Progenitor cell of endocrine pancreas (in vitro differentiated cells): ENCODE measurements around the gene MGST1. TPM values are rescaled to one million over a fixed set of nuclear protein-coding genes. Genes with fewer than 3 reads are reported as not detected.
A peak's percentile ranks its signal among the peaks of the same experiment; 100 is the strongest.

Source experiments
- DNase-seq: peaks from one replicate; pipeline ENCODE4 v3.0.0; 2021; ENCODE audit warnings: low spot score; ENCODE audit not compliant: unreplicated experiment
- H3K27ac Mint-ChIP-seq: 2 replicates; pipeline ENCODE4 v1.8.0; 2021; ENCODE audit warnings: mild to moderate bottlenecking, moderate library complexity, mixed read lengths
- H3K27me3 Mint-ChIP-seq: 2 replicates; pipeline ENCODE4 v1.8.0; 2021; ENCODE audit warnings: mixed read lengths
- H3K36me3 Mint-ChIP-seq: 2 replicates; pipeline ENCODE4 v1.8.0; 2022; ENCODE audit warnings: mixed read lengths; ENCODE audit not compliant: insufficient read depth
- H3K4me1 Mint-ChIP-seq: 2 replicates; pipeline ENCODE4 v1.8.0; 2021; ENCODE audit warnings: low read depth, mixed read lengths
- H3K4me3 Mint-ChIP-seq: 2 replicates; pipeline ENCODE4 v1.8.0; 2021; ENCODE audit warnings: low read depth, mild to moderate bottlenecking, moderate library complexity, mixed read lengths
- H3K9me3 Mint-ChIP-seq: 2 replicates; pipeline ENCODE4 v1.8.0; 2021; ENCODE audit warnings: low read depth, mixed read lengths
- CTCF ChIP-seq: fragments of 200-600 bp; sonication (generic); IDR thresholded peaks from one replicate; pipeline ENCODE4 v1.5.0; 2021; ENCODE audit warnings: antibody characterized with exemption, mild to moderate bottlenecking; ENCODE audit not compliant: unreplicated experiment
- total RNA-seq: library from RNA; stranded (reverse); gene quantifications from 2 replicates; pipeline ENCODE4 v1.2.1, GENCODE V29; 2021

MGST1 gene
- total RNA-seq, 1 donor from 2014 or later, result 198 TPM

- H3K4me1 Mint-ChIP-seq, result peaks cover 33% of the 10 kb centered on the region
- TF ChIP-seq CTCF, result no peak
- H3K4me3 Mint-ChIP-seq, result no peak overlapping the region
- H3K9me3 Mint-ChIP-seq, result peaks cover 16% of the 10 kb centered on the region
- H3K36me3 Mint-ChIP-seq, result peaks cover 10% of the 10 kb centered on the region
- DNase-seq, result no peak
- no peak overlapping the region for H3K27ac Mint-ChIP-seq
- no peaks in the 10 kb centered on the region for H3K27me3 Mint-ChIP-seq
These were observed 37.3 kb downstream of the MGST1 start for GRCh38 chr12:16384732-16385131.

DNA sequence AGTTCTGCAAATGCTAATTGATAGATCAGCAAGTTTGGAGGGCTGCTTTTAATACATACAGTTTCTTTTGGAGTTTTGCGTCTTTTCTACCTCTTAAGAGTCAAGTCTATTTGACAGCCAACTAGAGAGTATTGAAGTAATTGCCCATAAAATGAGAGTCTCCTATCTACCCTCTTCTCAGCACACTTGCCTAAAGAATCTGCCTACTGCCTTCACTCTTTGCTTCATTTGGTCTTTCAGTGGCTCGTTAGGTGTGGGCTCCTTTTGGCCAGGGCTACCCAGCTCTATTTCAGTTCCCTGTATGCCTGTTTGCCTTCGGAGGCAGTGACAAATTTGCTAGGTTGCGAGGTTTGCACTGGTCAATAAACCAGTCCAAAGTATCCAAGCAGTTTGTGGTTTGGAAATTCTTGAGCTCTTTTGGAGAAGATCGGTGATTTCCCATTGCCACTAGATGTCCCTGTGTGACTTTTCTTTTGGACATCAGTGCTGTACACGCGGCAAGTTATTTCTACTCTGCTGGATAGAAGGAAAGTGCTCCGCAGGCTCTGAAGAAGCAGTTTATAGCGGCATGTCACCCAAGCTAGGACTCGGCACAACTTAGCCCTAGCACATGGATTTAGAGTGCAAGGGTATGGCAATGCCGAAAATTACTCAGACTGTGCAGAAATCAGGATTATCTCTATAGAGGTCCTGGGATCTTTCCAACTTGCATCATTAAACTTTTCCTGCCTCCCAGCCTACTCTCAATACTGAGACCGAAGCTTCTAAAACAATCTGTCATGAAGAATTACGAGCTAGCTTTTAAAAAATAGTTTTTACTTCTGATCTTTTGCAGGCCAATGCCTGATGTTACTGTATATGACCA lies 38.6 kb downstream of the MGST1 start:
- H3K27me3 Mint-ChIP-seq, result no peaks in the 10 kb centered on the region
- H3K4me3 Mint-ChIP-seq, result no peak overlapping the region
- H3K4me1 Mint-ChIP-seq, result peaks cover 37% of the 10 kb centered on the region
- DNase-seq, result peak; percentile 49
- peaks cover 8% of the 10 kb centered on the region for H3K36me3 Mint-ChIP-seq
- H3K9me3 Mint-ChIP-seq, result peaks cover 14% of the 10 kb centered on the region
- TF ChIP-seq CTCF, result peak; percentile 74
- no peak overlapping the region for H3K27ac Mint-ChIP-seq

DNA sequence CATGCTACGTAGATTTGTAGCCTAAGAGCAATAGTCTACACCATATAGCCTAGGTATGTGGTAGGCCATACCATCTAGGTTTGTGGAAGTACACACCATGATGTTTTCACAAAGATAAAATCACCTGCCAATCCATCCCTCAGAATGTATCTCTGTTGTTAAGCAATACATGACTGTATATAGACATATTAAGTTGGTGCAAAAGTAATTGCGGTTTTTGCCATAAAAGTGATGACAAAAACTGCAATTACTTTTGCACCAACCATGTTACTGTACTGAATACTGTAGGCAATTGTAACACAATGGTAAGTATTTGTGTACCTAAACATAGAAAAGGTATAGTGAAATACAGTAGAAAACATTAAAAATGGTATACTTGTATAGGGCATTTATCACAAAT lies 40.5 kb downstream of the MGST1 start:
- Mint-ChIP-seq H3K27me3 (no peaks in the 10 kb centered on the region), H3K4me3 (no peak overlapping the region), H3K9me3 (peaks cover 21% of the 10 kb centered on the region), H3K27ac (no peak overlapping the region), H3K4me1 (peaks cover 37% of the 10 kb centered on the region), H3K36me3 (peaks cover 15% of the 10 kb centered on the region)
- TF ChIP-seq CTCF, result no peak
- no peak for DNase-seq

DNA sequence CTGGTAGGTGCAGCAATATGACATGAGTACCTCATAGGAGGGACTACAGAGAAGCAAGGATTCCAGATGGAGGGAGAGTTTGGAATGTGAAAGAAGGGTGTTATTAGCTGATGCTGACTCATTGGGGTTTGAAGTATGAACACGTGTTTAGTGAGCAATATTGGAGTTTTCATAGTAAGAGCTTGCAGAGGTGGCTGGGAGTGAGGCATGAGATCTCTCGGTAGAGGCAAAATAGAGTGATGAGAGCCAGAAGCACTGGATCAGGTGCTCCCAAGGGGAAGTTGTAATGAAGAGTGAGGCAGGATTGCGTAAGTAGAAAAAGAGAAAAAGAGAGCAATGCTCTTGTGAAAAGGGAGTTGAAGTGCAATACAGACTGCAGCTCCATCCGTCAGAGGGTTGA lies 42.1 kb downstream of the MGST1 start:
- peaks cover 30% of the 10 kb centered on the region for H3K9me3 Mint-ChIP-seq
- TF ChIP-seq CTCF, result no peak
- H3K36me3 Mint-ChIP-seq, result peaks cover 21% of the 10 kb centered on the region
- H3K27me3 Mint-ChIP-seq, result no peaks in the 10 kb centered on the region
- peaks cover 37% of the 10 kb centered on the region for H3K4me1 Mint-ChIP-seq
- no peak overlapping the region for H3K27ac Mint-ChIP-seq
- no peak overlapping the region for H3K4me3 Mint-ChIP-seq
- no peak for DNase-seq

DNA sequence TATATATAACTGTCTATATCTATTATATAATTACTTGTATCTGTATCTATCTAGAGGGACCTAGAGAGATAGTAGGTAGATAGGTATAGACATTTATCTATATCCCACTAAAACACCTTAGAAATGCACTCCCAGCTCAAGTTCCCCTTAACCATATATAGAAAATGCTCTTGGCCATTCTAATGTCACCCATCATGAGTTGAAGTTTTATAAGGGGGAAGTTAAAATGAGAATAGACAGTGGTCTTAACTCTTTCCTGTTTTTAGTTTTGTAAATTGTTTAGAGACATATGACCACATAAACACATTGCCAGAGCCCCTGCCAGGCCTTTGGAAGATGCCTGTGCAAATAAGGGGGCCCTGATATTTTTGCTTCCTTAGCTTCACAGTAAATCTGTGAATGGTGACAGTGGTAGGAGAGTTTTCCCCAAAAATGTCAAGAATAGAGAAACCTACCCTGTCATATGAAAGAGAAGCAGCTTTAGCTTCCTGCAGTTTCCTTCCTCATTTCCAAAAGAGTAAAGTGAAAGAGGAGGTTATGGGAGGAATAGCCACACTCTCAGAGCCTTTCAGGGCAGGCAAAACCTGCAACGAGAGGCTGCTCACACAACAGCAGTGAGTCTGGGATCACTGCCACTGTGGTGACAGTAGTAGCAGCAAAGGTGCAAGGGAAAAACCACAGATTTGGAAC lies 45.5 kb downstream of the MGST1 start:
- Mint-ChIP-seq H3K36me3 (peaks cover 36% of the 10 kb centered on the region), H3K9me3 (peaks cover 52% of the 10 kb centered on the region), H3K27ac (no peak overlapping the region), H3K4me1 (peaks cover 18% of the 10 kb centered on the region), H3K27me3 (no peaks in the 10 kb centered on the region), H3K4me3 (no peak overlapping the region)
- no peak for DNase-seq
- no peak for TF ChIP-seq CTCF
